Activated naive CD4-positive, alpha-beta T cell treated with anti-CD3 and anti-CD28 coated beads for 36 hours (primary cell): ENCODE results near the gene HOXB9. TPM values are rescaled to one million over a fixed set of nuclear protein-coding genes. Genes with fewer than 3 reads are reported as not detected.

ENCODE experiments used
- CTCF ChIA-PET: fragments of 350-600 bp; sonication (Branson Sonifier 250); formaldehyde crosslinking; loops from one replicate; lab custom pipeline; 2021; ENCODE audit warnings: antibody characterized with exemption; lab: Charles Lee
- DNase-seq: peaks from one replicate; pipeline ENCODE4 v3.0.0-alpha.2; 2020
- H3K27ac Mint-ChIP-seq: one replicate; pipeline ENCODE4 v1.8.0; 2021; ENCODE audit warnings: mild to moderate bottlenecking, mixed read lengths
- H3K27me3 Mint-ChIP-seq: one replicate; pipeline ENCODE4 v1.8.0; 2021; ENCODE audit warnings: low read depth, mixed read lengths
- H3K36me3 Mint-ChIP-seq: one replicate; pipeline ENCODE4 v1.8.0; 2021; ENCODE audit warnings: low read depth, mixed read lengths
- H3K4me1 Mint-ChIP-seq: one replicate; pipeline ENCODE4 v1.8.0; 2021; ENCODE audit warnings: low read depth, mixed read lengths
- H3K4me3 Mint-ChIP-seq: one replicate; pipeline ENCODE4 v1.8.0; 2021; ENCODE audit warnings: mild to moderate bottlenecking, moderate library complexity, mixed read lengths
- H3K9me3 Mint-ChIP-seq: one replicate; pipeline ENCODE4 v1.8.0; 2021; ENCODE audit warnings: mixed read lengths
- intact Hi-C: fragments of 100-400 bp; cut with micrococcal nuclease; formaldehyde crosslinking; loops from one replicate; pipeline ENCODE4 v1.15.1; 2023
- total RNA-seq, 2 experiments: library from RNA; stranded (reverse); gene quantifications; one replicate each; pipeline ENCODE4 v1.2.3, GENCODE V29; 2021

HOXB9 gene
- total RNA-seq, 2 experiments from 2014 or later, result 6.7 to 6.9 TPM

GRCh38 chr17:48636177-48637018 is 10.2 kb upstream of the HOXB9 start:
- peak; percentile 85 for DNase-seq
- CTCF ChIA-PET, result interaction anchor here (0.6 to 4.6 kb wide), 25 partner anchors 10 to 467 kb away, joined by 3 to 29 read pairs (median 4); partner anchors contain the start of genes ATP5MC1, HOXB8 and HOXB9
- H3K27me3 Mint-ChIP-seq, result peaks cover 89% of the 10 kb centered on the region
- H3K27ac Mint-ChIP-seq, result no peak overlapping the region
- no peaks in the 10 kb centered on the region for H3K36me3 Mint-ChIP-seq
- intact Hi-C loops, result no loop called here
- peaks cover 10% of the 10 kb centered on the region for H3K4me1 Mint-ChIP-seq
- peak overlapping the region; percentile 22 for H3K4me3 Mint-ChIP-seq
- no peaks in the 10 kb centered on the region for H3K9me3 Mint-ChIP-seq

GRCh38 chr17:48634493-48635208 is 8.5 kb upstream of the HOXB9 start:
- H3K27me3 Mint-ChIP-seq, result peaks cover 85% of the 10 kb centered on the region
- no peaks in the 10 kb centered on the region for H3K9me3 Mint-ChIP-seq
- H3K4me3 Mint-ChIP-seq, result peak overlapping the region; percentile 52
- DNase-seq, result no peak
- no peak overlapping the region for H3K27ac Mint-ChIP-seq
- peaks cover 10% of the 10 kb centered on the region for H3K4me1 Mint-ChIP-seq
- intact Hi-C loops, result loop anchor here (1.0 kb wide), 1 partner anchor 8 kb away; the partner anchor contains the start of gene HOXB9
- H3K36me3 Mint-ChIP-seq, result no peaks in the 10 kb centered on the region
- CTCF ChIA-PET, result interaction anchor here (0.6 to 4.6 kb wide), 3 partner anchors 8 to 17 kb away, joined by 3 to 29 read pairs (median 9); partner anchors contain the start of gene HOXB9

GRCh38 chr17:48633266-48633677 is 7.1 kb upstream of the HOXB9 start:
- H3K36me3 Mint-ChIP-seq, result no peaks in the 10 kb centered on the region
- DNase-seq, result no peak
- CTCF ChIA-PET, result no interaction called here
- H3K27me3 Mint-ChIP-seq, result peaks cover 88% of the 10 kb centered on the region
- intact Hi-C loops, result no loop called here
- H3K27ac Mint-ChIP-seq, result no peak overlapping the region
- H3K9me3 Mint-ChIP-seq, result no peaks in the 10 kb centered on the region
- no peak overlapping the region for H3K4me3 Mint-ChIP-seq
- H3K4me1 Mint-ChIP-seq, result peaks cover 10% of the 10 kb centered on the region

- CTCF ChIA-PET, result interaction anchor here (1.1 kb wide), 2 partner anchors 25 to 46 kb away, joined by 3 to 5 read pairs; no protein-coding TSS in a partner anchor
- Mint-ChIP-seq H3K4me3 (peak overlapping the region; percentile 4), H3K36me3 (no peaks in the 10 kb centered on the region), H3K27ac (no peak overlapping the region), H3K27me3 (peaks cover 88% of the 10 kb centered on the region), H3K9me3 (no peaks in the 10 kb centered on the region), H3K4me1 (peaks cover 10% of the 10 kb centered on the region)
- intact Hi-C loops, result no loop called here
- no peak for DNase-seq
These were observed 6.6 kb upstream of the HOXB9 start for GRCh38 chr17:48632579-48633265.

- H3K27ac Mint-ChIP-seq, result no peak overlapping the region
- H3K9me3 Mint-ChIP-seq, result no peaks in the 10 kb centered on the region
- no peak overlapping the region for H3K4me3 Mint-ChIP-seq
- CTCF ChIA-PET, result interaction anchor here (0.7 to 1.1 kb wide), 3 partner anchors 24 to 892 kb away, joined by 3 to 5 read pairs (median 3); no protein-coding TSS in a partner anchor
- intact Hi-C loops, result no loop called here
- H3K4me1 Mint-ChIP-seq, result peaks cover 12% of the 10 kb centered on the region
- no peak for DNase-seq
- H3K36me3 Mint-ChIP-seq, result no peaks in the 10 kb centered on the region
- H3K27me3 Mint-ChIP-seq, result peaks cover 87% of the 10 kb centered on the region
These were observed 5.8 kb upstream of the HOXB9 start for GRCh38 chr17:48631693-48632578.

- Mint-ChIP-seq H3K4me3 (no peak overlapping the region), H3K4me1 (peaks cover 8% of the 10 kb centered on the region), H3K9me3 (no peaks in the 10 kb centered on the region), H3K36me3 (no peaks in the 10 kb centered on the region), H3K27ac (no peak overlapping the region), H3K27me3 (peaks cover 84% of the 10 kb centered on the region)
- intact Hi-C loops, result no loop called here
- CTCF ChIA-PET, result no interaction called here
- no peak for DNase-seq
These were observed 5.0 kb upstream of the HOXB9 start for GRCh38 chr17:48630925-48631692.

GRCh38 chr17:48630009-48630924 is 4.1 kb upstream of the HOXB9 start:
- H3K4me1 Mint-ChIP-seq, result peaks cover 7% of the 10 kb centered on the region
- intact Hi-C loops, result no loop called here
- peaks cover 79% of the 10 kb centered on the region for H3K27me3 Mint-ChIP-seq
- no peaks in the 10 kb centered on the region for H3K9me3 Mint-ChIP-seq
- no peaks in the 10 kb centered on the region for H3K36me3 Mint-ChIP-seq
- CTCF ChIA-PET, result interaction anchor here (0.5 to 1.4 kb wide), 2 partner anchors 11 to 13 kb away, joined by 3 to 5 read pairs; no protein-coding TSS in a partner anchor
- no peak overlapping the region for H3K27ac Mint-ChIP-seq
- DNase-seq, result no peak
- no peak overlapping the region for H3K4me3 Mint-ChIP-seq

- Mint-ChIP-seq H3K27ac (no peak overlapping the region), H3K9me3 (no peaks in the 10 kb centered on the region), H3K4me1 (peaks cover 7% of the 10 kb centered on the region), H3K27me3 (peaks cover 72% of the 10 kb centered on the region), H3K36me3 (no peaks in the 10 kb centered on the region), H3K4me3 (no peak overlapping the region)
- intact Hi-C loops, result no loop called here
- CTCF ChIA-PET, result interaction anchor here (0.5 to 1.4 kb wide), 3 partner anchors 10 to 167 kb away, joined by 3 to 7 read pairs (median 5); no protein-coding TSS in a partner anchor
- no peak for DNase-seq
These were observed 3.2 kb upstream of the HOXB9 start for GRCh38 chr17:48629411-48629759.

- Mint-ChIP-seq H3K36me3 (no peaks in the 10 kb centered on the region), H3K4me1 (peaks cover 7% of the 10 kb centered on the region), H3K27me3 (peaks cover 71% of the 10 kb centered on the region), H3K27ac (no peak overlapping the region), H3K9me3 (no peaks in the 10 kb centered on the region), H3K4me3 (no peak overlapping the region)
- CTCF ChIA-PET, result interaction anchor here (0.5 to 1.4 kb wide), 2 partner anchors 10 to 168 kb away, joined by 5 to 7 read pairs; no protein-coding TSS in a partner anchor
- intact Hi-C loops, result no loop called here
- DNase-seq, result no peak
These were observed 2.7 kb upstream of the HOXB9 start for GRCh38 chr17:48628649-48629410.
